ENCODE measurements around the gene IL17RA.

The IL17RA gene

GRCh38 chr22:17106785-17107546 is 22.2 kb downstream of the IL17RA start:
- no peak for DNase-seq (ENCODE audit: low read depth)
- no peak overlapping the region for H3K4me3 ChIP-seq (ENCODE audit: low read length)
- no peak for TF ChIP-seq CTCF (conservative IDR thresholded peaks at IDR 0.05; ENCODE audit: low read depth, low read length)

GRCh38 chr22:17107547-17107810 is 22.7 kb downstream of the IL17RA start:
- no peak for TF ChIP-seq CTCF (conservative IDR thresholded peaks at IDR 0.05; ENCODE audit: low read depth, low read length)
- H3K4me3 ChIP-seq (ENCODE audit: low read length): no peak overlapping the region
- no peak for DNase-seq (ENCODE audit: low read depth)

- DNase-seq (ENCODE audit: low read depth): no peak
- no peak for TF ChIP-seq CTCF (conservative IDR thresholded peaks at IDR 0.05; ENCODE audit: low read depth, low read length)
- H3K4me3 ChIP-seq (ENCODE audit: low read length): no peak overlapping the region
Measured at GRCh38 chr22:17108256-17109112, 23.7 kb downstream of the IL17RA start.

GRCh38 chr22:17109113-17109865 is 24.5 kb downstream of the IL17RA start:
- H3K4me3 ChIP-seq (ENCODE audit: low read length): no peak overlapping the region
- DNase-seq (ENCODE audit: low read depth): no peak
- TF ChIP-seq CTCF (conservative IDR thresholded peaks at IDR 0.05; ENCODE audit: low read depth, low read length): no peak

GRCh38 chr22:17109976-17110375 is 25.2 kb downstream of the IL17RA start:
- no peak for TF ChIP-seq CTCF (conservative IDR thresholded peaks at IDR 0.05; ENCODE audit: low read depth, low read length)
- no peak overlapping the region for H3K4me3 ChIP-seq (ENCODE audit: low read length)
- no peak for DNase-seq (ENCODE audit: low read depth)

GRCh38 chr22:17110791-17111550 is 26.2 kb downstream of the IL17RA start:
- no peak for TF ChIP-seq CTCF (conservative IDR thresholded peaks at IDR 0.05; ENCODE audit: low read depth, low read length)
- no peak overlapping the region for H3K4me3 ChIP-seq (ENCODE audit: low read length)
- no peak for DNase-seq (ENCODE audit: low read depth)

Data from retinal pigment epithelial cell (primary cell).